Mesothelial cell of epicardium (in vitro differentiated cells): ENCODE measurements around the gene UNC79. TPM values are rescaled to one million over a fixed set of nuclear protein-coding genes. Genes with fewer than 3 reads are reported as not detected.

Experiments
- DNase-seq, 2 experiments: peaks; one replicate each; pipeline ENCODE4 v3.0.0; 2021; ENCODE audit warnings: low spot score in 2 of 2; ENCODE audit not compliant: unreplicated experiment in 2 of 2
- H3K27ac Mint-ChIP-seq: 2 replicates; pipeline ENCODE4 v1.8.0; 2021; ENCODE audit warnings: mixed read lengths
- H3K27me3 Mint-ChIP-seq: 2 replicates; pipeline ENCODE4 v1.8.0; 2021; ENCODE audit warnings: low read depth, mixed read lengths
- H3K36me3 Mint-ChIP-seq: 2 replicates; pipeline ENCODE4 v1.8.0; 2021; ENCODE audit warnings: mixed read lengths
- H3K4me1 Mint-ChIP-seq: 2 replicates; pipeline ENCODE4 v1.8.0; 2021; ENCODE audit warnings: mixed read lengths
- H3K4me3 Mint-ChIP-seq: 2 replicates; pipeline ENCODE4 v1.8.0; 2021; ENCODE audit warnings: mild to moderate bottlenecking, moderate library complexity, mixed read lengths
- H3K9me3 Mint-ChIP-seq: 2 replicates; pipeline ENCODE4 v1.8.0; 2021; ENCODE audit warnings: mixed read lengths
- total RNA-seq: library from RNA; stranded (reverse); gene quantifications from 3 replicates; pipeline ENCODE4 v1.2.1, GENCODE V29; 2021
- TF ChIP-seq, protein P1 (sequence below): fragments of 200-600 bp; sonication (generic); IDR thresholded peaks from one replicate; pipeline ENCODE4 v1.5.0; 2021; ENCODE audit warnings: antibody characterized with exemption; ENCODE audit not compliant: unreplicated experiment

The UNC79 gene
- total RNA-seq, 1 donor from 2014 or later: 0.92 TPM

DNA sequence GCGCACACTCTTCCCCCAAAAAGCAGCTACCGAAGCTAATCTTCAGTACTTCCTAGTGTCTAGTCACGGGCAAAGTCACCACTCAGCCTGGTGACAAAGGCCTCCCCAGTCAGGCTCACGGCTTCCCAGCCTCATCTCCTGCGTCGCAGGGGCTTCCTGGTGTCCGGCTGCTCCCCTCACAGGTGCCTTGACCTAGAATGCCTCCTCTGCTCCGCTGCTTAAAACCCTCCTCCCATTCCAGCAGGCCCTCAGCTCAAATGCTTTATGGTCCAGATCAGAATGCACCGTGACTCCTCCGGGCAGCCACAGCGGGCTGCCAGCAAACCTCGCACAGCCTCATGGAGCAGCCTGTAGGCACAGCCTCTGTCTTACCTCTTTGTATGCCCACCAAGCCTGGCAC, 304.5 kb downstream of the UNC79 start:
- Mint-ChIP-seq H3K36me3 (no peaks in the 10 kb centered on the region), H3K27me3 (peaks cover 3% of the 10 kb centered on the region), H3K27ac (no peak overlapping the region), H3K4me3 (no peak overlapping the region), H3K4me1 (peaks cover 15% of the 10 kb centered on the region), H3K9me3 (no peaks in the 10 kb centered on the region)
- TF ChIP-seq, protein P1, sequence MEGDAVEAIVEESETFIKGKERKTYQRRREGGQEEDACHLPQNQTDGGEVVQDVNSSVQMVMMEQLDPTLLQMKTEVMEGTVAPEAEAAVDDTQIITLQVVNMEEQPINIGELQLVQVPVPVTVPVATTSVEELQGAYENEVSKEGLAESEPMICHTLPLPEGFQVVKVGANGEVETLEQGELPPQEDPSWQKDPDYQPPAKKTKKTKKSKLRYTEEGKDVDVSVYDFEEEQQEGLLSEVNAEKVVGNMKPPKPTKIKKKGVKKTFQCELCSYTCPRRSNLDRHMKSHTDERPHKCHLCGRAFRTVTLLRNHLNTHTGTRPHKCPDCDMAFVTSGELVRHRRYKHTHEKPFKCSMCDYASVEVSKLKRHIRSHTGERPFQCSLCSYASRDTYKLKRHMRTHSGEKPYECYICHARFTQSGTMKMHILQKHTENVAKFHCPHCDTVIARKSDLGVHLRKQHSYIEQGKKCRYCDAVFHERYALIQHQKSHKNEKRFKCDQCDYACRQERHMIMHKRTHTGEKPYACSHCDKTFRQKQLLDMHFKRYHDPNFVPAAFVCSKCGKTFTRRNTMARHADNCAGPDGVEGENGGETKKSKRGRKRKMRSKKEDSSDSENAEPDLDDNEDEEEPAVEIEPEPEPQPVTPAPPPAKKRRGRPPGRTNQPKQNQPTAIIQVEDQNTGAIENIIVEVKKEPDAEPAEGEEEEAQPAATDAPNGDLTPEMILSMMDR: no peak
- no peak for DNase-seq

DNA sequence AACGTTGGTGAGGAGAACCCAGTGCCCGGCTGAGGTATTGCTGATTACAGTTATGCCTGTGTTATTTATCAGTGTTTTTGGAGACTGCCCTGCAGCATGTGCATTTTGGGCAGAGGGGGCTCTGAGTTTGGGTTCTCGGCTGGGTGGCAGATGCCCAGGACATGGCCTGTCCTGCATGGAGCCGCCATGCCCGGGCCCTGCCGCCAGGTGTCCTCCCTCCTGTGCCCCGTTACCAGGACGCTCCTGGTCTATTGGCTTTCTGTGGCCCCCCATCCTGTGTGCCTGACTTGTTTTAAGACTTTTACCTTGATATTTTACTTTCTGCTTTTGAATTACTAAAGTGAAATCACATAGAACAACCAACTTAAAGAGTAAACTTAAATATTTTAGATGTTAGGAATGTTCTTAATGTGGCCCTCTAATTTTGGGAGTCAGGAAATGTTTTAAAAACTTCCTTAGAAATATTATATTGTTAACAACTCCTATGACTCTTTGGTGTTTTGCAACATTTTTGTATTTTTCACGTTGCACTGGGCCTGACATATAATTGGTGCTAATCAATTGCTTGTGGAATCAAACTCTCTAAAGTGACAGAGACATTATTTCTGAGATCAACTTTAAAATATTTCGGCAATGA, 305.8 kb downstream of the UNC79 start:
- H3K27me3 Mint-ChIP-seq: peaks cover 3% of the 10 kb centered on the region
- H3K4me3 Mint-ChIP-seq: no peak overlapping the region
- DNase-seq: no peak
- H3K36me3 Mint-ChIP-seq: no peaks in the 10 kb centered on the region
- no peak overlapping the region for H3K27ac Mint-ChIP-seq
- H3K9me3 Mint-ChIP-seq: no peaks in the 10 kb centered on the region
- TF ChIP-seq, protein P1: no peak
- H3K4me1 Mint-ChIP-seq: peaks cover 15% of the 10 kb centered on the region

- no peaks in the 10 kb centered on the region for H3K9me3 Mint-ChIP-seq
- no peak for DNase-seq
- peaks cover 2% of the 10 kb centered on the region for H3K27me3 Mint-ChIP-seq
- no peaks in the 10 kb centered on the region for H3K36me3 Mint-ChIP-seq
- peaks cover 20% of the 10 kb centered on the region for H3K4me1 Mint-ChIP-seq
- H3K4me3 Mint-ChIP-seq: no peak overlapping the region
- TF ChIP-seq, protein P1: no peak
- H3K27ac Mint-ChIP-seq: no peak overlapping the region
These were observed 306.9 kb downstream of the UNC79 start for GRCh38 chr14:93737634-93738033.

- peaks cover 2% of the 10 kb centered on the region for H3K27me3 Mint-ChIP-seq
- H3K4me3 Mint-ChIP-seq: no peak overlapping the region
- no peaks in the 10 kb centered on the region for H3K9me3 Mint-ChIP-seq
- H3K36me3 Mint-ChIP-seq: no peaks in the 10 kb centered on the region
- H3K4me1 Mint-ChIP-seq: peaks cover 26% of the 10 kb centered on the region
- no peak for DNase-seq
- TF ChIP-seq, protein P1: no peak
- no peak overlapping the region for H3K27ac Mint-ChIP-seq
These were observed 311.0 kb downstream of the UNC79 start for GRCh38 chr14:93741556-93742230.

DNA sequence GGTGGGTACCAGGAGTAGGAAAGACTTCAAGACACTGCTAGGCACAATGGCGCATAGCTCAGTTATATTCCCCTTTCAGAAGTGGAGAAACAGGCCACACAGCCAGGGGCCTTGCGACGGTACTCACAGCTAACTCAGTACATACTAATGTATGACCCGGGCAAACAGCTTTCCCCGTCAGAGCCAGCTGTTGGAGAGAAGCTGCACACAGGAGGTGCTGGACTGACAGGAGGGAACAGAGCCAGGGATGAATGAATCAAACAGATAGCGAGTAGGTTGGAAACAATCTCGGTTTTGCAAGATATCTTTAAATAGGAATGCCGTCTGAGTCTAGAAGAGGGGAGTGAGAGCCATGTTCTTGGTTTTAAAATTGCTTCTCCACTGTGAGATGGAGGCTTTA, 312.0 kb downstream of the UNC79 start:
- peak overlapping the region; percentile 28 for H3K27ac Mint-ChIP-seq
- TF ChIP-seq, protein P1: no peak
- no peak for DNase-seq
- H3K9me3 Mint-ChIP-seq: no peaks in the 10 kb centered on the region
- no peak overlapping the region for H3K4me3 Mint-ChIP-seq
- H3K4me1 Mint-ChIP-seq: peaks cover 31% of the 10 kb centered on the region
- peaks cover 2% of the 10 kb centered on the region for H3K27me3 Mint-ChIP-seq
- no peaks in the 10 kb centered on the region for H3K36me3 Mint-ChIP-seq
